Liver (tissue), 9 donors: Measurements from ENCODE around the gene NEIL3. TPM values are rescaled to one million over a fixed set of nuclear protein-coding genes. Genes with fewer than 3 reads are reported as not detected.

ENCODE experiments used
- DNase-seq: peaks from one replicate; pipeline ENCODE4 v3.0.0-alpha.2; 2017; ENCODE audit warnings: low spot score
- H3K27ac ChIP-seq, 2 donors: one replicate each; pipeline ENCODE4 v1.7.0; 2013; ENCODE audit warnings: inconsistent platforms in 2 of 2, low read length in 2 of 2, control low read depth in 1 of 2, low read depth in 1 of 2, mild to moderate bottlenecking in 1 of 2
- H3K27me3 ChIP-seq, 4 donors: one replicate each; pipeline versions ENCODE4 v1.6.1 to v1.7.0; 2013; ENCODE audit warnings: low read length in 3 of 4, inconsistent platforms in 1 of 4, mild to moderate bottlenecking in 1 of 4, moderate library complexity in 1 of 4; ENCODE audit not compliant: control insufficient read depth in 4 of 4, insufficient read depth in 4 of 4
- H3K36me3 ChIP-seq, 4 donors: one replicate each; pipeline versions ENCODE4 v1.6.1 to v1.7.0; 2013; ENCODE audit warnings: low read length in 3 of 4, mild to moderate bottlenecking in 3 of 4, low read depth in 1 of 4, moderate library complexity in 1 of 4; ENCODE audit not compliant: control insufficient read depth in 4 of 4, insufficient read depth in 3 of 4
- H3K4me1 ChIP-seq, 4 donors: one replicate each; pipeline versions ENCODE4 v1.6.1 to v1.7.0; 2013; ENCODE audit warnings: low read length in 3 of 4, mild to moderate bottlenecking in 3 of 4, moderate library complexity in 1 of 4; ENCODE audit not compliant: control insufficient read depth in 4 of 4, insufficient read depth in 4 of 4
- H3K4me3 ChIP-seq, 3 donors: one replicate each; pipeline versions ENCODE4 v1.6.1 to v1.7.0; 2013; ENCODE audit warnings: low read length in 3 of 3, control low read depth in 1 of 3, low read depth in 1 of 3, mild to moderate bottlenecking in 1 of 3
- H3K9ac ChIP-seq, 2 donors: one replicate each; pipeline ENCODE4 v1.7.0; 2013; ENCODE audit warnings: low read length in 2 of 2, mild to moderate bottlenecking in 2 of 2, moderate library complexity in 2 of 2, control low read depth in 1 of 2, low read depth in 1 of 2
- H3K9me3 ChIP-seq, 4 donors: one replicate each; pipeline versions ENCODE4 v1.6.1 to v1.7.0; 2013; ENCODE audit warnings: low read length in 3 of 4; ENCODE audit not compliant: control insufficient read depth in 4 of 4
- ATF3 ChIP-seq: IDR thresholded peaks from 2 replicates; pipeline ENCODE4 v1.6.1; 2016; ENCODE audit warnings: antibody characterized with exemption
- EGR1 ChIP-seq, 2 donors: IDR thresholded peaks; 2 replicates each; pipeline ENCODE4 v1.6.1; 2016 to 2018; ENCODE audit warnings: antibody characterized with exemption in 2 of 2, low read depth in 2 of 2
- FOXA1 ChIP-seq: IDR thresholded peaks from 2 replicates; pipeline ENCODE4 v1.6.1; 2016; ENCODE audit warnings: antibody characterized with exemption
- FOXA2 ChIP-seq: IDR thresholded peaks from 2 replicates; pipeline ENCODE4 v1.6.1; 2016; ENCODE audit warnings: antibody characterized with exemption
- HNF4A ChIP-seq, 2 donors: conservative IDR thresholded peaks; 2 replicates each; pipeline ENCODE4 v1.6.1; 2016; ENCODE audit warnings: antibody characterized with exemption in 2 of 2, mild to moderate bottlenecking in 2 of 2
- HNF4G ChIP-seq: IDR thresholded peaks from 2 replicates; pipeline ENCODE4 v1.6.1; 2016; ENCODE audit warnings: antibody characterized with exemption
- JUND ChIP-seq, 2 donors: IDR thresholded peaks; 2 replicates each; pipeline ENCODE4 v1.6.1; 2016; ENCODE audit warnings: antibody characterized with exemption in 2 of 2
- NR2F2 ChIP-seq: IDR thresholded peaks from 2 replicates; pipeline ENCODE4 v1.6.1; 2016; ENCODE audit warnings: antibody characterized with exemption
- REST ChIP-seq: IDR thresholded peaks from 2 replicates; pipeline ENCODE4 v1.6.1; 2016; ENCODE audit warnings: antibody characterized with exemption, mild to moderate bottlenecking
- RXRA ChIP-seq, 2 donors: IDR thresholded peaks; 2 replicates each; pipeline ENCODE4 v1.6.1; 2017 to 2018; ENCODE audit warnings: antibody characterized with exemption in 2 of 2, mild to moderate bottlenecking in 1 of 2
- SP1 ChIP-seq: IDR thresholded peaks from 2 replicates; pipeline ENCODE4 v1.6.1; 2018; ENCODE audit warnings: antibody characterized with exemption, mild to moderate bottlenecking
- TAF1 ChIP-seq: conservative IDR thresholded peaks from 2 replicates; pipeline ENCODE4 v1.6.1; 2016; ENCODE audit warnings: antibody characterized with exemption, mild to moderate bottlenecking
- ZBTB33 ChIP-seq: IDR thresholded peaks from 2 replicates; pipeline ENCODE4 v1.6.1; 2016; ENCODE audit warnings: antibody characterized with exemption
- WGBS: extraction: QIAGEN DNeasy Blood & Tissue Kit; methylation state at CpG from one replicate; pipeline ENCODE4 v1.1.7; 2013; 5-methylcytosine and 5-hydroxymethylcytosine counted together
- polyA plus RNA-seq, 2 donors: library from polyadenylated mRNA; stranded (reverse) in 1 of 2; unstranded in 1 of 2; fragments of 200-250 nt in 1 of 2; fragments of >200 nt in 1 of 2; fragmentation: Nextera tagmentation in 1 of 2; extraction: Ambion mirVana in 1 of 2; gene quantifications; one replicate each; pipeline versions ENCODE4 v1.2.1 to v1.2.3, GENCODE V29; 2013 to 2015
- total RNA-seq, 2 donors: library from RNA; depleted of rRNA; stranded (reverse); fragments of >200 nt; gene quantifications; one replicate each; pipeline ENCODE4 v1.2.3, GENCODE V29; 2014
- TF ChIP-seq, protein P1 (sequence below): fragments of 150-350 bp; IDR thresholded peaks from 2 replicates; pipeline ENCODE4 v1.5.1; 2017; ENCODE audit warnings: improper control_type of control experiment, low read depth, low read length; ENCODE audit not compliant: missing input control
- donor health status: healthy.
- donor health status: healthy.
- donor health status: healthy.
- donor health status: healthy.
- donor health status: healthy.

The NEIL3 gene
- total and polyA plus RNA-seq, 4 donors = 0.07 to 11.0 (median 0.19) TPM

DNA sequence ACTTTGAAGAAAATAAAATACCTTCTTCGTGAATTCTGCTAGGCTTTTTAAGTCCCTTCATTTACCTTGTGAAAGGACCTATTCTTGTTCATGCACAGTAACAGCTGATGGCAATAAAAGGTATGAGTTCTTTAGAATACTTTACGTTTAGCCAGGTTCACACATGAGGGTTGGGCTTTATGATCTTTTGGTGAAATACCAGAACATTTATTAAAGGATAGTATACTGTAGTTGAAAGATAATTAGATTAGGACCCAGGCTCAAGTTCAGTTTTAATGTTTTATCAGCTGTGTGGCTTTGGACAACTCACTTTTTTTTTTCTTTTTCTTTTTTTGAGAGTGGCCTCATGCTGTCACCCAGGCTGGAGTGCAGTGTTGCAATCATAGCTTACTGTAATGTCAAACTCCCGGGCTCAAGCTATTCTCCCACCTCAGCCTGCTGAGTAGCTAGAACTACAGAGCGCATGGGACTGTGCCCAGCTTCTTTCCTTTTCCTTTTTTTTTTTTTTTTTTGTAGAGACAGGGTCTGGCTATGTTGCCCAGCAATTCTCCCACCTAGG is 28.2 kb upstream of the NEIL3 start:
- no peak for DNase-seq
- no peaks in the 10 kb centered on the region for H3K36me3 ChIP-seq
- H3K9me3 ChIP-seq = no peaks in the 10 kb centered on the region
- H3K27ac ChIP-seq = peak overlapping the region in 1 of 2 donors; percentile 20
- 54% methylated on average over 4 of the region's 4 CpGs for WGBS
- TF ChIP-seq ATF3 = no peak
- TF ChIP-seq ZBTB33 = no peak
- TF ChIP-seq TAF1 = no peak
- TF ChIP-seq HNF4G = no peak
- TF ChIP-seq, protein P1, sequence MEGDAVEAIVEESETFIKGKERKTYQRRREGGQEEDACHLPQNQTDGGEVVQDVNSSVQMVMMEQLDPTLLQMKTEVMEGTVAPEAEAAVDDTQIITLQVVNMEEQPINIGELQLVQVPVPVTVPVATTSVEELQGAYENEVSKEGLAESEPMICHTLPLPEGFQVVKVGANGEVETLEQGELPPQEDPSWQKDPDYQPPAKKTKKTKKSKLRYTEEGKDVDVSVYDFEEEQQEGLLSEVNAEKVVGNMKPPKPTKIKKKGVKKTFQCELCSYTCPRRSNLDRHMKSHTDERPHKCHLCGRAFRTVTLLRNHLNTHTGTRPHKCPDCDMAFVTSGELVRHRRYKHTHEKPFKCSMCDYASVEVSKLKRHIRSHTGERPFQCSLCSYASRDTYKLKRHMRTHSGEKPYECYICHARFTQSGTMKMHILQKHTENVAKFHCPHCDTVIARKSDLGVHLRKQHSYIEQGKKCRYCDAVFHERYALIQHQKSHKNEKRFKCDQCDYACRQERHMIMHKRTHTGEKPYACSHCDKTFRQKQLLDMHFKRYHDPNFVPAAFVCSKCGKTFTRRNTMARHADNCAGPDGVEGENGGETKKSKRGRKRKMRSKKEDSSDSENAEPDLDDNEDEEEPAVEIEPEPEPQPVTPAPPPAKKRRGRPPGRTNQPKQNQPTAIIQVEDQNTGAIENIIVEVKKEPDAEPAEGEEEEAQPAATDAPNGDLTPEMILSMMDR = no peak
- no peak for TF ChIP-seq FOXA2
- no peak for TF ChIP-seq SP1
- no peak for TF ChIP-seq EGR1 (IDR thresholded peaks at IDR 0.05; ENCODE audit: low read depth in 2 of 2)
- no peak for TF ChIP-seq FOXA1
- no peak for TF ChIP-seq NR2F2
- TF ChIP-seq REST = no peak
- no peak overlapping the region for H3K4me3 ChIP-seq
- no peaks in the 10 kb centered on the region for H3K4me1 ChIP-seq
- no peak overlapping the region for H3K9ac ChIP-seq
- peaks cover 0 to 4% (median 0%) of the 10 kb centered on the region in 4 donors for H3K27me3 ChIP-seq

GRCh38 chr4:177282284-177282835 is 27.3 kb upstream of the NEIL3 start:
- DNase-seq = no peak
- Histone ChIP-seq H3K9ac (no peak overlapping the region), H3K4me3 (no peak overlapping the region), H3K27me3 (peaks cover 0 to 4% (median 0%) of the 10 kb centered on the region in 4 donors), H3K36me3 (no peaks in the 10 kb centered on the region), H3K4me1 (no peaks in the 10 kb centered on the region), H3K9me3 (no peaks in the 10 kb centered on the region), H3K27ac (no peak overlapping the region)
- 76% methylated on average over 5 of the region's 5 CpGs for WGBS
- TF ChIP-seq JUND (IDR thresholded peaks at IDR 0.05) (no peak), HNF4A (conservative IDR thresholded peaks at IDR 0.05) (no peak), REST (no peak), NR2F2 (peak; percentile 48), HNF4G (no peak), FOXA2 (no peak), SP1 (peak; percentile 25), EGR1 (IDR thresholded peaks at IDR 0.05; ENCODE audit: low read depth in 2 of 2) (no peak), ZBTB33 (no peak), RXRA (IDR thresholded peaks at IDR 0.05) (no peak)
- TF ChIP-seq, protein P1 = no peak
